GM12892 (cell line): ENCODE data around the gene IL9R.
"Not testable (repeated sequence)": the region's sequence is repeated elsewhere in the genome, so short reads cannot be mapped to it uniquely, and the experiment has no call there.

Source experiments
- DNase-seq: peaks from one replicate; pipeline ENCODE4 v3.0.0; 2011; ENCODE audit not compliant: insufficient read length
- FAIRE-seq: peaks from 2 replicates; lab custom pipeline; 2011; peaks lifted over from hg19 to GRCh38; lab: Jason Lieb, UNC

The IL9R gene

GRCh38 chrX:156029707-156030442 is 32.4 kb downstream of the IL9R start:
- not testable (repeated sequence) for FAIRE-seq, DNase-seq

- FAIRE-seq, DNase-seq: not testable (repeated sequence)
Observed at GRCh38 chrX:156030474-156030873, 33.0 kb downstream of the IL9R start.
